Hematopoietic multipotent progenitor cell treated with erythropoietin and hydrocortisone succinate and interleukin-3 and kit ligand, for 6 days (in vitro differentiated cells): ENCODE measurements around the gene ESRRA.

ENCODE experiments used
- DNase-seq: peaks from one replicate; pipeline ENCODE4 v3.0.0-alpha.2; 2015

ESRRA gene

DNA sequence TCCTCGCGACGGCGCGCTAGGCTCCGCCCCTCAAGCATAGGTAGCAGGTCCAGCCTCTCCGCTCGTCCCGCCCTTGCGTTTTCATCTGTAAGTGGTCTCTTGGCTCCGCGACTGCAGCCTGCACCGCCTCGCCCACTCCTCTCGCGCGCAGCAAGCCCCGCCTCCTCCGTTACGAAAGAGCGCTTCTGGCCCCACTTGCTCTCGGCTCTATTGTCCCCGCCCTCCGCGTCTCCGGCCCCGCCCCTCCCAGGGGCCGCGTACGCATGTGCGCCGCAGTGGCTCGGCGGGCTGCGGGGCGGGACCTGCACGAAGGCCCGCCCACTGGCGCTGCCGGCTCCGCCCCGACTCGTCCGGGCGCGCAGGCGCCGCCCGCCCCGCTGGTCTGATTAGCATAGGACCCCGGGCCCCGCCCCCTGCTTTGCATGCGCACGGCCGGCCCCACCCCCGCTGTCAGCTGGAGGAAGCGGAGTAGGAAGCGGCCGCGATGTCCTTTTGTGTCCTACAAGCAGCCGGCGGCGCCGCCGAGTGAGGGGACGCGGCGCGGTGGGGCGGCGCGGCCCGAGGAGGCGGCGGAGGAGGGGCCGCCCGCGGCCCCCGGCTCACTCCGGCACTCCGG is at the start of gene ESRRA:
TSS of gene ESRRA (plus strand) at position 450 of the 616 bp plus-strand sequence. CDS start 1,656 bp downstream, outside the sequence.
- DNase-seq, result peak; percentile 99

DNA sequence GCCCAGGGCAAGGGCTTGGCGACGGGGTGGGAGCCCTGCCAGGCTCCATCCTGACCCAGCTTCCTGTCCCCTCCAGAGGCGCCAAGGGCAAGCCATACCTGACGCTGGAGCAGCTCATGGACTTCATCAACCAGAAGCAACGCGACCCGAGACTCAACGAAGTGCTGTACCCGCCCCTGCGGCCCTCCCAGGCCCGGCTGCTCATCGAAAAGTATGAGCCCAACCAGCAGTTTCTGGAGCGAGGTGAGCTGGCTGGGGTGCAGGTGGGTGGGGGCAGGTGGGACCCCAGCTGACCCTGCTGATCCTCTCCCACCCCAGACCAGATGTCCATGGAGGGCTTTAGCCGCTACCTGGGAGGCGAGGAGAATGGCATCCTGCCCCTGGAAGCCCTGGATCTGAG is 49.0 kb upstream of the ESRRA start:
- no peak for DNase-seq

DNA sequence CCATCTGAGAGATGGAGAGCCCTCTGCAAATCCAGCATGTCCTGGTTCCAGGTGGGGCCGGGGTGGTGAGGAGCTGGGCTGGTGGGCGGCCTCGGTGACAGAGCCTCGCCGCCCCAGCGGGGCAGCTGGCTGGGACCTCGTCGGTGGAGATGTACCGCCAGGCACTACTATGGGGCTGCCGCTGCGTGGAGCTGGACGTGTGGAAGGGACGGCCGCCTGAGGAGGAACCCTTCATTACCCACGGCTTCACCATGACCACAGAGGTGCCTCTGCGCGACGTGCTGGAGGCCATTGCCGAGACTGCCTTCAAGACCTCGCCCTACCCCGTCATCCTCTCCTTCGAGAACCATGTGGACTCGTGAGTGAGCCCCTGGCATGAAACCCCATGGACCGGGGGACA is 47.0 kb upstream of the ESRRA start:
- no peak for DNase-seq

DNA sequence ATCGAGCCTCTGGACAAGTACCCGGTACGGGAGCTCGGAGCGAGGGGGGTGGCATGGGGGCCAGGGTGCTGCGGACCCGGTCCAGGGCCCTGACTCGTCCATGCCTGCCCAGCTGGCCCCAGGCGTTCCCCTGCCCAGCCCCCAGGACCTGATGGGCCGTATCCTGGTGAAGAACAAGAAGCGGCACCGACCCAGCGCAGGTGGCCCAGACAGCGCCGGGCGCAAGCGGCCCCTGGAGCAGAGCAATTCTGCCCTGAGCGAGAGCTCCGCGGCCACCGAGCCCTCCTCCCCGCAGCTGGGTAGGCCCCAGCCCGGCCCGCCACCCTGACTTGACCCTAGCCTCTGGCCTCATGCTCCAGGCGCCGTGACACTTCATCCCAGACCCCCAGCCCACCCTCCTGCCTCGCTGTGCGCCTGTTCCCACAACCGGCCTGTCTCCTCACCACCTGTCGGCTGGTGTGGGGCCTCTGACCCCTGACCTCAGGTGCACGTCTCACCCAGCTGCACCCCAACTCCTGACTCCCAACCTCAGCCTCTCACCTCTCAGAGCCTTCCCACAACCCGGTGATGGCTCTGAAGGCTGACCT is 46.3 kb upstream of the ESRRA start:
- no peak for DNase-seq

DNA sequence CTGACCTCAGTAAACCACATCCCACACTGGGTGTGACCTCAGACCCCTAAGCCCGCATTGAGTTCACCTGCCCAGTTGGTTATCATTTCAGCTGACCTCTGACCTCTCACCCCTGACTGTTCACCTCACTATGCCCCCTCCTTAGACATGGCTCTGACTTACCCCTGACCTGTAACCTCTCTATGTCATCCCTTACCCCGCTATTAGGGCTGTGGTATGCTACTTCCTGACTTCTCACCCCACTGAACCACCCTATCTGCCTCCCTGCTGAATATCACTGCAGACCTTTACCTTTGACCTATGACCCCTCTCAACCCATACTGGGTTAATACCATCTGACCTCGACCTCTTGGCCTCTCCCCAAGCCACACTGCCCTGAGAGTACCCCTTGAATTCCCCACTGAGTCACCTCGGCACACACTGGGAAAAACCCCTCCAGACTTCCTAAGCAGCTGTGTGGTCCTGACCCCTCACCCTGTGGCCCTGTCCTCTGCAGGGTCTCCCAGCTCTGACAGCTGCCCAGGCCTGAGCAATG is 45.7 kb upstream of the ESRRA start:
- no peak for DNase-seq

DNA sequence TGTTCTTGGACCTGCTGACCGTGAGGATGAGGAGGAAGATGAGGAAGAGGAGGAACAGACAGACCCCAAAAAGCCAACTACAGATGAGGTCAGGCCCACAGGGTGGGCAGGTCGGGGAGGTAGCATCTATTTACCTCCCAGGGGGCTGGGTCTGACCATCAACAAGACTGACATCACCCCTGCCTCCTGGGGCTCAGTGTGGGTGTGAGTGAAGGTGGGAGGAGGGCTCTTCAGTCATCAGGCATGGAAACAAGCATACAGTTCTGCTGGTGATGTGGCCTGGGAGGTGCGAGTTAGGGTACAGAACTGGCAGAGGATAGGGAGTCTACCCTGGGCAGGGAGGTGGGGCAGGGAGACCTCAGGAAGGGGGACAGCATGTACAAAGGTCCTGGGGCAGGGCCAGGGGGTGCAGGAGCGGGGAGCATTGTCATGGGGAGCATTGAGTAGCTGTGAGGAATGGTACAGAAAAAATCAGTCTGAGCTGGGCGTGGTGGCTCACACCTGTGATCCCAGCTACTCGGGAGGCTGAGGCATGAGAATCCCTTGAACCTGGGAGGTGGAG is 45.1 kb upstream of the ESRRA start:
- no peak for DNase-seq

DNA sequence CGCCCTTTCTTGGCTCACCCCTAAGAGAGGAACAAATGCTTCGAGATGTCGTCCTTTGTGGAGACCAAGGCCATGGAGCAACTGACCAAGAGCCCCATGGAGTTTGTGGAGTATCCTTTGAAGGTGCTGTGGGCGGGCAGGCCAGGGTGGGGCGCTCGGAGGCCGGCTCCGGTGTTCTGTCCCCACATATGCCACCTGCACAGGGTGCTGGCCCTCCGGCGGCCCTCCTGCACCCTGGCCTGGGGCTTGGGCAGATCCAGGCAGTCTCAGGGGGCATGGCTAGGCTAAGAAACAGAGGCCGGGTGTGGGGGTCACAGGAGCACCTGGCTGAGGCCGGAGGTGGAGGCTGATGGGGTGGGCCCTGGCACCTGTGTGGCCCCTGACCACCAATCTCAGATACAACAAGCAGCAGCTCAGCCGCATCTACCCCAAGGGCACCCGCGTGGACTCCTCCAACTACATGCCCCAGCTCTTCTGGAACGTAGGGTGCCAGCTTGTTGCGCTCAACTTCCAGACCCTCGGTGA is 43.7 kb upstream of the ESRRA start:
- DNase-seq, result no peak

DNA sequence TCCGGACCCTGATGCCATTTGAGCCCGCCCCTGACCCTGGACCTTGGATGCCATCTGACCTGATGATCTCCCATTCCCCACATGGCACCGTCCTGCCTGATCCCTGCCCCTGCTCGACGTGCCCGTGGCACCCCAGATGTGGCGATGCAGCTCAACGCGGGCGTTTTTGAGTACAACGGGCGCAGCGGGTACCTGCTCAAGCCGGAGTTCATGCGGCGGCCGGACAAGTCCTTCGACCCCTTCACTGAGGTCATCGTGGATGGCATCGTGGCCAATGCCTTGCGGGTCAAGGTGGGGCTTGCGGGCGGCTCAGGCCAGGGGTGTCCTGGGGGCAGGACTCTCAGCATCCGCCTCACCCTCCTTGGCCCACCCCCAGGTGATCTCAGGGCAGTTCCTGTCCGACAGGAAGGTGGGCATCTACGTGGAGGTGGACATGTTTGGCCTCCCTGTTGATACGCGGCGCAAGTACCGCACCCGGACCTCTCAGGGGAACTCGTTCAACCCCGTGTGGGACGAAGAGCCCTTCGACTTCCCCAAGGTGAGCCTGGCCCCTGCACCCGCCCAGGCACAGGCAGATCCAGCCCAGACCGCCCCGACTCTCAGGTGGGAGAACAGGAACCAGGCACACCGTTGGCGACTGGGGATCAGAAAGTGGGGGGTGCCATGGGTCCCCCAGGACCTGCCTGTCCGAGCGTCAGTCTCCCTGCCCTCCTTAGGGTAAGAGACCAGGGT is 42.9 kb upstream of the ESRRA start:
- DNase-seq, result no peak

DNA sequence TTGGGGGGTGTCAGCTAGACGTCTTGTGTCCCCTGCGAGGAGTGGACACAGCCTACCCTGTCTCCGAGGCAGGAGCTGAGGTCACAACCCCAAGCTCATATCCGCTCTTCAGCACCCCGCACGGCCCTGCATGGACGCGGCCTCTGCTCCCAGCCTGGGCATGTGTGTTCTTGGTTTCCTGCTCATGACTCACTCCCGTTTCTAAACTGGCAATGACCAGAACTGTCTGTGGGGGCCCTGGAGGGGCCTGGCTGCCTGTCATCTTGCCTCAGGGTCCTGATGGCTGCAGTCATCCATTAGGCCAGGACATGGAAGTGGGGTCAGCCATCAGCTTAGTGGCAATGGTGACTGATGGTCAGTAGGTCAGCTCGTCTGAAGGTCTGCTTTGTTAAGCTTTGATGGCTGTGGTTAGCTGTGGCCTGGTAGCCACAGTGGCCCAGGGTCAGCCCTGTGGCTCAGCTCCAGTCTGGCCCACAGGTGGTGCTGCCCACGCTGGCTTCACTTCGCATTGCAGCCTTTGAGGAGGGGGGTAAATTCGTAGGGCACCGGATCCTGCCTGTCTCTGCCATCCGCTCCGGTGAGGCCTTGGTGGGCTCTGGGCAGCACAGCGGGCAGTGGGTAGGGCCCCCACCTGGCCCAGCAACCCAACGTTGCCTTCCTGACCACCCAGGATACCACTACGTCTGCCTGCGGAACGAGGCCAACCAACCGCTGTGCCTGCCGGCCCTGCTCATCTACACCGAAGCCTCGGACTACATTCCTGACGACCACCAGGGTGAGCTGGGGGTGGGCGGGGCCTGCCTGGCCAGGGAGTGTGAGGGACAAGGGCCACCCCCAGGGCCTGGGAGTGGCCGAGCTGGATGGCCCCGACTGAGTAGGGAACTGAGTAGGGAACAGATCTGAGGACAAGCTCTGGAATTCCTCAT is 42.0 kb upstream of the ESRRA start:
- no peak for DNase-seq

DNA sequence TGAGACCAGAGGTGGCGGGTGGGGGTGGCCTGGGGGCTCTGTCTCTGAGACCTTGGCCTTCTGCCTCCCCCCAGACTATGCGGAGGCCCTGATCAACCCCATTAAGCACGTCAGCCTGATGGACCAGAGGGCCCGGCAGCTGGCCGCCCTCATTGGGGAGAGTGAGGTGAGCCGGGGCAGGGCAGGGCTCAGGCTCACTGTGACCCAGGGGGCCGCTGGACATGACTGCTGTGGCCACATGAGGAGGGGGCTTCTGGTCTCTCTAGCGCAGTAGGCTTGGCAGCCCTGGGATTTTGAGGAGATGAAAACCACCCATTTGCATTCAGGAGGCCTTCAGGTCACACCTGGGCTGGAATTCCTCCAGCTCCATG is 41.4 kb upstream of the ESRRA start:
- no peak for DNase-seq

DNA sequence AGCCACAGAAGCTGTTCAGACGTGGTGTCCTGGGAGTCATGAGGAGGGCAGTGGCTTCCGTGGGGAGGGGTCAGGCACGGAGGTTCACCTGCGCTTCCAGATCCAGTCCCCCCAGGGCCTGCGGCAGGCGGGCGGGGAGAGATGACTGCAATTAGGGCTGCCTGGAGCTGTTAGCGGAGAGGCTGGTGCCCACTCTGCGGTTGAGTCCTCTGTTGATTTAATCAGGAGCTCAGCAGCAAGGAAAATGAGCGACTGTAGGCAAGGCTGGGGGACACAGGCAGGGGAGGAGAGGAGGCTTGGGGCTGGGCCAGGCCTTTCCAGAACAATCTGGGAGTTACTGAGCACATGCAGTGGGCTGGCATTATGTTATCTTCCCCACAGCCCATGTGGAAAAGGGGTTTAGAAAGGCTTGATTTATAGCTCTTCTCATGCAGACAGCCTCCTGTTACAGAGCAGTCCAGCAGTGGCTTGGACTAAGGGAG is 40.9 kb upstream of the ESRRA start:
- DNase-seq, result no peak

DNA sequence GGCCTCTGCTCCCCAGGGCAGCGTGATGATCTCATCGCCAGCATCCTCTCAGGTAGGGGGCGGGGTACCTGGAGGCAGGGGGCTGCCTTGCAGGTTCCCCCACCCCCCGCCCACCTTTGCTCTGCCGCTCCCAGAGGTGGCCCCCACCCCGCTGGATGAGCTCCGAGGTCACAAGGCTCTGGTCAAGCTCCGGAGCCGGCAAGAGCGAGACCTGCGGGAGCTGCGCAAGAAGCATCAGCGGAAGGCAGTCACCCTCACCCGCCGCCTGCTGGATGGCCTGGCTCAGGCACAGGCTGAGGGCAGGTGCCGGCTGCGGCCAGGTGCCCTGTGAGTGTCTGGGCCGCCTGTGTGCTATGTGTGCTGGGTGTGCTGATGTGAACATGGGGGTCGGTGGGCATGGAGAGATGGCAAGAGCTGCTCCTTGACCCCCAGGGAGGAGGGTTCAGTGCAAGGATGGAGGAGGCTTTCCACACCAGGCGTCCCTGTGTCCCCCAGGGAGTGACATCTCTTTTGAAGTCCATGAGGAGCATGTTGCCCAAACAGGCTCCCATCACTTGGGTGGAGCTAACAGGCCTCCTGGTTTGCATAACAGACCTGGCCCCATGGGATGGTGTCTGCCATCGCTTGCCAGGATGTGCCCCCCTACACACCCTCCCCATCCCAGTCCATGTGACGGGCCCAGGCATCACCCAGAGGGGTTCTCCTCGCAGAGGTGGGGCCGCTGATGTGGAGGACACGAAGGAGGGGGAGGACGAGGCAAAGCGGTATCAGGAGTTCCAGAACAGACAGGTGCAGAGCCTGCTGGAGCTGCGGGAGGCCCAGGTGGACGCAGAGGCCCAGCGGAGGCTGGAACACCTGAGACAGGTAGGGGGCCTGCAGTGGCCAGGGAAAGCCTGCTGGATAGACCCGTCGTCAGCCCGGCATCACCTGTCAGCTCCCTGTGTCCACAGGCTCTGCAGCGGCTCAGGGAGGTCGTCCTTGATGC is 39.9 kb upstream of the ESRRA start:
- no peak for DNase-seq

DNA sequence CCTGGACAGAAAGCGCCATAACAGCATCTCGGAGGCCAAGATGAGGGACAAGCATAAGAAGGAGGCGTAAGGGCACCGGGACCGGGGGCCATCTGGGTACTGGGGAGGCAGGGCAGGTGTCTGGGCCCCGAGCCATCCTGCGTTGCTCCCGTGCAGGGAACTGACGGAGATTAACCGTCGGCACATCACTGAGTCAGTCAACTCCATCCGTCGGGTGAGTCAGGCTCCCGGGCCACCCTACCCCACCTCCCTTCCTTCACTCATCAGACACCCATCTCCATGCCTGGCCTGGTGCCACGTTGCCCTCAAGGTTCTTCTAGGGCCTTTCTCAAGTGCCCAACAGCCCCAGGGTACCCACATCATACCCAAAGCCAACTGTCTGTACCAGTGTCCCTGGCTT is 39.0 kb upstream of the ESRRA start:
- DNase-seq, result no peak

DNA sequence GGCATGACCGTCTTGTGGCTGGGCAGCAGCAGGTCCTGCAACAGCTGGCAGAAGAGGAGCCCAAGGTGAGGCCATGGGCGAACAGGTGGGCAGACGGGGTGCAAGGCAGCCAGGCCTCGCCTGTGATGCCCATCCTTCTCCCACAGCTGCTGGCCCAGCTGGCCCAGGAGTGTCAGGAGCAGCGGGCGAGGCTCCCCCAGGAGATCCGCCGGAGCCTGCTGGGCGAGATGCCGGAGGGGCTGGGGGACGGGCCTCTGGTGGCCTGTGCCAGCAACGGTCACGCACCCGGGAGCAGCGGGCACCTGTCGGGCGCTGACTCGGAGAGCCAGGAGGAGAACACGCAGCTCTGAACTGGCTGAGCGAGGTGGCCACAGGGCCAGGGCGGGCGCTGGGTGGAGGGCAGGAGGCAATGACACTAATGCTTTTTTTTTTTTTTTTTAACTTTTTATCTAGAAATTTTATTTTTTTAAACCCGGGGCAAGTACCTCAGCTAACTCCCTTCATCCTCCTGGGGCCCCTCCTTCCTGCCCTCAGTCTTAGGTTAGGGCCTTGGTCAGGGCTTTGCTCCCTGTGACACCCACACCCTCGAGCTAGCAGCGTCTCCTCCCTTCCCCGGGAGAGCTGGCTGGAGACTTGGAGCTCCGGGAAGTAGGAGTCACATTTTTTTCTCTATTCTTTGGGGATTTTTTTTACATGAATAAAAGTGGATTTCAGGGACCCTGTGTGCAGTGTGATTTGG is 37.9 kb upstream of the ESRRA start:
- DNase-seq, result no peak

DNA sequence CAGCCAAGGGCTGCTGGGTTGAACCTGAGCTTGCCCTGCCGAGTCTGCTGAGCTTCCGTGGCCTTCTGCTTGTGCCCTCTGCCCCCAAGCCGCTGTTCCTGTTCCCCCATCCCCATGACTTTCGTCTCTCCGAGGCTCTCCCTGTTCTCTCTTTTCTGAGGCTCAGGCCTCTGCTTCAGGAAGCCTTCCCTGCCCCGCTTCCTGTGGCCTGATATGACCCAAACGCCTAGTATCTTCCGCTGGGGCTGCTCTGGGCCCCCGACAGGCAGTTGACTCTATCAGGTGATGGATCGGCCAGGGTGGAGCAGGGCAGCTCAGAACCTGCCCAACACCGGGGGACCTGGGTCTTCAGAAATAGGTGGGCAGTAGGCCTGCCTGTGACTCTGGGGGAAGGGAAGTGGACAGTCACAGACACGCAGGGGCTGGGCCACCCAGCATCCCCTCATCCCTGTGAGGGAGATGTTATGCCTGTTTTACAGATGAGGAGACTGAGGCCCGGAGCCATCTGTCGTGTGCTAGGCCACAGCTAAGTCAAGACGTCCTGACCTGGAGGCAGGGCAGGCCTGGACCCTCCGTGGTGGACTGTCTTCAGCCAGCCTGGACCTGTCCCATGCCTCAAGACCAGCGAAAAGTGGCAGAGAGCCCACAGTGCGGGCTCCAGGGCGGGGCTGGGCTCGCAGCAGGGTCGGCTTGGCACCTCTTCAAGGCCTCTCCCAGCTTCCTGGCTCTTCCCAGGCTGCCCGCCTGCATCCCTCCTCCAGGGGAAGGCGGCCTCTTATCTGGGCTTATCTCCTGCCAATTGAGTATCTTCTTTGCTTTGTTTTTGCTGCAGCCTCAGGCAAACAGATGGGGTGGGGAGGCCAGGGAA is 37.1 kb upstream of the ESRRA start:
- DNase-seq, result peak; percentile 71

DNA sequence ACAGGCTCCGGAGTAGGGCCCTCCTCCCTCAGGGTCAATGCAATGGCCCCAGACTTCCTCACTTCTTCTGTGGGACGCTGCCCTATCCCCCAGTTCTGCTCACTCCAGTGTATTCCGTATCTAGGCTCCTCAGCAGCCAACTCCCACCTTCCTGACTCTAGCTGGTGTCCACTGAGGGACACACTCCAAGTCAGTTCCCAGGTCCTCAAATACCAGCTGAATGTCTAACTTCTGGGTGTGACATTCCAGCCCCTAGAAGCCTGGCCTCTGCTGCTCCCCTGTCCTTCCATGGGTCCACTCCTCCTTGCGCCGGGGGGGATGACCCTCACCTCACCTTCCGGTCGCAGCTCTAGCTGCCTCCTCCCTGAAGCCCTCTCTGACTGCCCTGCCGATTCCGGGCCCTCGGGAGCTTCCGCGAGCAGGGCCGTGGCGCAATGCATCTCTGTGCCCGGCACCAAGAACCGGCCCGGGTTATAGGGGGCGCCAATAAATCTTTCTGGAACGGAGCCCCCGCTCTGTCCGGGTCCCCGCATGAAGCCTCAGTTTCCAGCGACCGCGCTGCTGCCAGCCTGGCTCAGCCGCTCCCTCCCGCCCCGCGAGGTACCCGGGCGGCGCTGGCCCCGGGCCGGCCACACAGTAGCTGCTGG is 36.3 kb upstream of the ESRRA start:
- DNase-seq, result peak; percentile 67

DNA sequence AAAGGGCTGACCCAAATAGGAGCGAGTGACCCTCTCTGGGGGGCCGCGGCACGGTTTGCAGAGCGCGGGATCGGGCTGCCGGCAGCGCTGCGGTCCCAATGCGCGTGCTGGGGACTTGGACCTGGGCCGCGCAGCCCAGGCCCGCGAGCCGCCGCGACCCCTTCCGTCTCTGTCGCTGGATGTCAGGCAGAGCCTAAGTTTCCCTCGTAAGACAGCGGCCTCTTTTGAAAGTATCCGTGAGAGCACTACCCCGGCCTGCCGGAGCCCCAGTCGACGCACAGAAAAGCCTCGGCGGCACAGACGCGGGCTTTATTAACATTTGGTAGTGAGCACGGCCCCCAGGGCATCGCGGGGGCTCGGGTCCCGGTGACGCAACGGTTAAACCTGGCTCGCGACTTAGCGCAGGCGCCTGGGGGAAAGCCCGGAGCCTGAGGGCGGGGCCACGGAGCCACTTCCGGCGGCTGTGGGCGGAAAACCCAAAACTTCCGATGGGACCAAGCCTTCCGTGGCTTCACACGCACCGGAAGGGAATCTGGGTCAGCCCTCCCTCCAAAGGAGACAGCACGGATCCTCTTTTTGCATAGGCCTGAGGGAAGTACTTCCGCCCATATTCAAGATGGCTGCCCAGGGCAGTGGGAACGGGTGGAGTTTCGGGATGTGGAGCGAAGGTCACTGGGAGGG is 35.6 kb upstream of the ESRRA start:
- DNase-seq, result peak; percentile 99
